Measurements from ENCODE around the gene RBP3. TPM values are rescaled to one million over a fixed set of nuclear protein-coding genes. Genes with fewer than 3 reads are reported as not detected.

Gene RBP3
- total RNA-seq, 1 donor from 2014 or later: not detected

- Histone ChIP-seq H3K27me3 (no peaks in the 10 kb centered on the region), H3K27ac (no peak overlapping the region), H3K4me3 (no peak overlapping the region), H3K9me3 (no peaks in the 10 kb centered on the region), H3K36me3 (no peaks in the 10 kb centered on the region), H3K4me1 (peaks cover 19% of the 10 kb centered on the region)
- TF ChIP-seq POLR2AphosphoS5 (IDR thresholded peaks at IDR 0.05; ENCODE audit: insufficient read depth in 1 of 2, low read depth in 1 of 2) (no peak), POLR2A (IDR thresholded peaks at IDR 0.05) (no peak)
- TF ChIP-seq, protein P1, sequence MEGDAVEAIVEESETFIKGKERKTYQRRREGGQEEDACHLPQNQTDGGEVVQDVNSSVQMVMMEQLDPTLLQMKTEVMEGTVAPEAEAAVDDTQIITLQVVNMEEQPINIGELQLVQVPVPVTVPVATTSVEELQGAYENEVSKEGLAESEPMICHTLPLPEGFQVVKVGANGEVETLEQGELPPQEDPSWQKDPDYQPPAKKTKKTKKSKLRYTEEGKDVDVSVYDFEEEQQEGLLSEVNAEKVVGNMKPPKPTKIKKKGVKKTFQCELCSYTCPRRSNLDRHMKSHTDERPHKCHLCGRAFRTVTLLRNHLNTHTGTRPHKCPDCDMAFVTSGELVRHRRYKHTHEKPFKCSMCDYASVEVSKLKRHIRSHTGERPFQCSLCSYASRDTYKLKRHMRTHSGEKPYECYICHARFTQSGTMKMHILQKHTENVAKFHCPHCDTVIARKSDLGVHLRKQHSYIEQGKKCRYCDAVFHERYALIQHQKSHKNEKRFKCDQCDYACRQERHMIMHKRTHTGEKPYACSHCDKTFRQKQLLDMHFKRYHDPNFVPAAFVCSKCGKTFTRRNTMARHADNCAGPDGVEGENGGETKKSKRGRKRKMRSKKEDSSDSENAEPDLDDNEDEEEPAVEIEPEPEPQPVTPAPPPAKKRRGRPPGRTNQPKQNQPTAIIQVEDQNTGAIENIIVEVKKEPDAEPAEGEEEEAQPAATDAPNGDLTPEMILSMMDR (IDR thresholded peaks at IDR 0.05): no peak
- no peak for DNase-seq (ENCODE audit: extremely low spot score in 2 of 2)
- intact Hi-C loops (cut with DNase I): loop anchor here (10.0 kb wide), 1 partner anchor 257 kb away; no protein-coding TSS in a partner anchor
Measured at GRCh38 chr10:47301833-47302232, 46.3 kb upstream of the RBP3 start.

GRCh38 chr10:47303105-47303504, 45.1 kb upstream of the RBP3 start:
- no peak for TF ChIP-seq POLR2A (IDR thresholded peaks at IDR 0.05)
- H3K27me3 ChIP-seq: no peaks in the 10 kb centered on the region
- no peaks in the 10 kb centered on the region for H3K36me3 ChIP-seq
- no peak overlapping the region for H3K4me3 ChIP-seq
- intact Hi-C loops (cut with DNase I): loop anchor here (10.0 kb wide), 1 partner anchor 258 kb away; no protein-coding TSS in a partner anchor
- no peaks in the 10 kb centered on the region for H3K9me3 ChIP-seq
- H3K4me1 ChIP-seq: peaks cover 13% of the 10 kb centered on the region
- no peak for DNase-seq (ENCODE audit: extremely low spot score in 2 of 2)
- H3K27ac ChIP-seq: no peak overlapping the region

DNA sequence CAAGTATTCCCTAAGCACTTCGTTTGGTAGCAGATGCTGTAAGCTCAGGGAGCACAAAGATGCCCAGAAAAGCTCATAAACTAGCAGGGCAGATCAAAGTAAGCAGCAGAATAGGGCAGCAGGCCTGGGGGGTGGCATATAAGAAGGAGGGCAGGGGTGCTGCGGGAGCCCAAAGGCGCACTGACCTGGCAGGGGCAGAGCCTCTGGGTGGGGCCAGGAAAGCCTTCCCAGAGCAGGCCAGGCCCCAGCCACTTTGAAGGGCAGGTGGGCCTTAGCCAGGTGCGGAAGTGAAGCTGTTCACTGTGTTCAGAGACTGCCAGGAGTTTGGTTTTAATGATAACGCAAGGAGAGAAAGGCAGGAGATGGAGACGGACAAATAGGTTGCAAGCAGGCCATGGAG, 44.3 kb upstream of the RBP3 start:
- Histone ChIP-seq H3K27ac (no peak overlapping the region), H3K36me3 (no peaks in the 10 kb centered on the region), H3K4me1 (peaks cover 13% of the 10 kb centered on the region), H3K9me3 (no peaks in the 10 kb centered on the region), H3K4me3 (no peak overlapping the region), H3K27me3 (no peaks in the 10 kb centered on the region)
- no peak for DNase-seq (ENCODE audit: extremely low spot score in 2 of 2)
- intact Hi-C loops (cut with DNase I): loop anchor here (10.0 kb wide), 1 partner anchor 259 kb away; no protein-coding TSS in a partner anchor
- TF ChIP-seq, protein P1 (IDR thresholded peaks at IDR 0.05): no peak
- TF ChIP-seq POLR2AphosphoS5 (IDR thresholded peaks at IDR 0.05; ENCODE audit: insufficient read depth in 1 of 2, low read depth in 1 of 2): no peak
- TF ChIP-seq POLR2A (IDR thresholded peaks at IDR 0.05): no peak

DNA sequence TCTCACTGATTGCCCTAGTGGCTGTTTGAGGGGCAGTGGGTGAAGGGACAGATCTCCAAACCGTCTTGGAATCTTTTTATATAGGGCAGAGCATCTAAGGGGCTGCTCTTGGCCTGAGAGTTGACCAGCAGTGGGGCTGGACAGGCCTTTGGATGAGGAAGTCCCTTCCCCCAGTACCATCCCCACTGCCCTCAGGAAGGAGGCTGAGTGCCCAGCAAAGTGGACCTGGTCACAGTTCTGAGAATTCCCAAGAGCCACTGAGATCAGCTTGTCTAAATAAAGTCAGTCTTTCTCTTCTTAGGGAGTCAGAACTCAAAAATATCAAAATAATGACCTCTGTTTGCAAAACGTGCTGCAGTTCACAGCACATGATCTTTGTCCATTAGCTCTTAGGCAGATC, 42.6 kb upstream of the RBP3 start:
- H3K4me3 ChIP-seq: no peak overlapping the region
- no peak overlapping the region for H3K27ac ChIP-seq

DNA sequence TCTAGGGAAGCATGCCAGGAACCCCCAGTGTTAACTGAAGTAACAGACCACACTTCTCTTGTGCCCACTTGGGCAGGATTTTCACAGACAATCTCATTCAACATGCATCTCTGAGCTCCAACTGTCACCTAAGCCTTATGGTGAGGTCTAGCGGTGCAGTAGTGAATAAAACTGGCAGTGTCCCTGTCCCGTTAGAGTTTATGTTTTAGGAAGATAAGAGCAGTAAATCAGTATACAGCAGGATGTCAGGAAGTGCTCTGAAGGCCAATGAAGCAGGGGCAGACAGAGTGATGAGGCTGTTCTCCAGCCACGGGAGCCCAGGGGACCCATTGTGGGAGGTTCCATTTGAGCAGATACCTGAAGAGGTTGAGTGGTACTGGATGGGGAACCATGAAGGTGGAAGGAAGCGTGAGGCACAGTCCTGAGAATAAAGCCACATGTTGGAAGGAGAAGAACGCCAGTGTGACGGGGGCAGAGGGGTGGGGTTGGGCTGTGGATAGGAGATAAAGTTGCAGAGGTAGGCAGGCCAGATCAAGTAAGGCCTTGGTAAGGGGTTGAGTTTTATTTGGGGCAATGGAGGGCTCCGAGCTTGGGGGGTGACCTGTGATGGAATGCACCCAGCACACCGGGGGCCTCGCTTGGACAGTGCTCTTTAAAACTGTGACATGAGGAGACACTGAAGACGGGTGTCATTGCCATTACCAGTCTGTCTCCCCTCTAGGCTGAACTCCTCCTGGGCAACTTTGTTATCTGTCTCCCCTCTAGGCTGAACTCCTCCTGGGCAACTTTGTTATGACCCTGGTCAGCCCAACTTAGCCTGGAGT, 41.6 kb upstream of the RBP3 start:
- no peak for DNase-seq (ENCODE audit: extremely low spot score in 2 of 2)
- intact Hi-C loops (cut with DNase I): loop anchor here (10.0 kb wide), 1 partner anchor 262 kb away; no protein-coding TSS in a partner anchor
- Histone ChIP-seq H3K27me3 (no peaks in the 10 kb centered on the region), H3K4me1 (peaks cover 9% of the 10 kb centered on the region), H3K9me3 (no peaks in the 10 kb centered on the region), H3K36me3 (no peaks in the 10 kb centered on the region), H3K4me3 (no peak overlapping the region), H3K27ac (no peak overlapping the region)
- TF ChIP-seq POLR2AphosphoS5 (IDR thresholded peaks at IDR 0.05; ENCODE audit: insufficient read depth in 1 of 2, low read depth in 1 of 2) (no peak), POLR2A (IDR thresholded peaks at IDR 0.05) (no peak)
- TF ChIP-seq, protein P1 (IDR thresholded peaks at IDR 0.05): no peak

More for the DNA sequence above, 42.6 kb upstream of the RBP3 start:
- H3K27me3 ChIP-seq: no peaks in the 10 kb centered on the region
- no peak for DNase-seq (ENCODE audit: extremely low spot score in 2 of 2)
- H3K4me1 ChIP-seq: peaks cover 5% of the 10 kb centered on the region
- intact Hi-C loops (cut with DNase I): loop anchor here (10.0 kb wide), 1 partner anchor 261 kb away; no protein-coding TSS in a partner anchor
- H3K9me3 ChIP-seq: no peaks in the 10 kb centered on the region
- no peaks in the 10 kb centered on the region for H3K36me3 ChIP-seq
- TF ChIP-seq POLR2AphosphoS5 (IDR thresholded peaks at IDR 0.05; ENCODE audit: insufficient read depth in 1 of 2, low read depth in 1 of 2): no peak

DNA sequence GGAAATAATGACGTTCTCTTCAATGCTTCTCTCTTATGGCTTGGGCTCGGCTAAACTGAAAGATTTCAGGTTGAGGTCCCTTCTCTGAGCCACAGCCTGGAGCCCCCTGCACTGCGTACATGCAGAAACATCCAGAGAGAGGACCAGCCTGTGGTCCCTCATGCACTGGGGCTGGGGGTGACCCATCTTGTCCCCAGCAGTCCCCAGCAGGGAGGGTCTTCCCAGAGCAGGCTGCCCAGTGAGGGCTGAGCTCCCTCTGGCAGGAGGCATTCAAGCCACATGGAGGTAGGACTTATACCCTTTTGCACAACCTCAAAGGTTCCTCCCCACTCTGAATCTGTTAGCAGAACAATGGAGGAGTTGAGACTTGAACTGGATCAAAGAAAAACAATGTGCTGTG, 40.8 kb upstream of the RBP3 start:
- no peaks in the 10 kb centered on the region for H3K36me3 ChIP-seq
- intact Hi-C loops (cut with DNase I): loop anchor here (10.0 kb wide), 1 partner anchor 263 kb away; no protein-coding TSS in a partner anchor
- peaks cover 14% of the 10 kb centered on the region for H3K4me1 ChIP-seq
- no peaks in the 10 kb centered on the region for H3K27me3 ChIP-seq
- no peak overlapping the region for H3K27ac ChIP-seq
- TF ChIP-seq POLR2AphosphoS5 (IDR thresholded peaks at IDR 0.05; ENCODE audit: insufficient read depth in 1 of 2, low read depth in 1 of 2) (no peak), POLR2A (IDR thresholded peaks at IDR 0.05) (no peak)
- TF ChIP-seq, protein P1 (IDR thresholded peaks at IDR 0.05): no peak
- H3K4me3 ChIP-seq: no peak overlapping the region
- DNase-seq (ENCODE audit: extremely low spot score in 2 of 2): no peak
- no peaks in the 10 kb centered on the region for H3K9me3 ChIP-seq
